PC-3 (cell line): ENCODE data around the gene SGMS1. TPM values are rescaled to one million over a fixed set of nuclear protein-coding genes. Genes with fewer than 3 reads are reported as not detected.
A peak's percentile ranks its signal among the peaks of the same experiment; 100 is the strongest.

Experiments
- ATAC-seq: fragments of 200-7000 bp; cut with Tn5 transposase; 2 replicates; pipeline ENCODE4 v1.9.1; 2020; ENCODE audit warnings: mild to moderate bottlenecking, moderate library complexity
- BruUV-seq: library from RNA; stranded (reverse); fragments of 400-500 nt; replicated peaks from 2 replicates; lab custom pipeline; 2021; lab: Mats Ljungman, UMichigan
- CTCF ChIA-PET: fragments of 300-600 bp; sonication (Branson Sonifier 250); formaldehyde crosslinking; loops from one replicate; lab custom pipeline; 2022; ENCODE audit warnings: antibody characterized with exemption; lab: Charles Lee
- POLR2A ChIA-PET: fragments of 300-600 bp; sonication (Branson Sonifier 250); formaldehyde crosslinking; loops from one replicate; lab custom pipeline; 2022; ENCODE audit warnings: antibody characterized with exemption; ENCODE audit not compliant: unreplicated experiment; lab: Charles Lee
- DNase-seq: peaks from one replicate; pipeline ENCODE4 v3.0.0-alpha.2; 2015
- H2AFZ ChIP-seq: fragments of 300-600 bp; sonication (generic); 2 replicates; pipeline ENCODE4 v1.6.0; 2016; ENCODE audit warnings: antibody characterized with exemption, low read length
- H3F3A ChIP-seq: fragments of 300-600 bp; sonication (generic); one replicate; pipeline ENCODE4 v1.6.0; 2017; ENCODE audit warnings: antibody characterized with exemption, low read length, control low read depth, mild to moderate bottlenecking; ENCODE audit not compliant: unreplicated experiment
- H3K27ac ChIP-seq: fragments of 300-600 bp; sonication (generic); 2 replicates; pipeline ENCODE4 v1.5.1; 2016; ENCODE audit warnings: mild to moderate bottlenecking, low read length
- H3K27me3 ChIP-seq: fragments of 300-600 bp; sonication (generic); 2 replicates; pipeline ENCODE4 v1.6.1; 2016; ENCODE audit warnings: low read length, mixed read lengths
- H3K36me3 ChIP-seq: fragments of 300-600 bp; sonication (generic); 2 replicates; pipeline ENCODE4 v1.6.1; 2016; ENCODE audit warnings: low read depth, mixed run types, low read length, mixed read lengths
- H3K4me1 ChIP-seq: fragments of 300-600 bp; sonication (generic); 2 replicates; pipeline ENCODE4 v1.5.1; 2016; ENCODE audit warnings: low read length; ENCODE audit not compliant: insufficient read depth
- H3K4me2 ChIP-seq: fragments of 300-600 bp; sonication (generic); 2 replicates; pipeline ENCODE4 v1.6.0; 2016; ENCODE audit warnings: low read length
- H3K4me3 ChIP-seq: fragments of 300-600 bp; sonication (generic); 2 replicates; pipeline ENCODE4 v1.5.1; 2016; ENCODE audit warnings: mild to moderate bottlenecking, low read length, mixed read lengths
- H3K79me2 ChIP-seq: fragments of 300-600 bp; sonication (generic); 2 replicates; pipeline ENCODE4 v1.6.1; 2017; ENCODE audit warnings: low read length, mixed read lengths
- H3K9ac ChIP-seq: fragments of 300-600 bp; sonication (generic); 2 replicates; pipeline ENCODE4 v1.6.0; 2016; ENCODE audit warnings: mild to moderate bottlenecking, low read length
- H3K9me2 ChIP-seq: fragments of 300-600 bp; sonication (generic); replicated peaks from 2 replicates; pipeline ENCODE4 v1.6.1; 2016; ENCODE audit warnings: mixed run types, low read length, mixed read lengths
- H3K9me3 ChIP-seq: fragments of 300-600 bp; sonication (generic); 2 replicates; pipeline ENCODE4 v1.6.1; 2016; ENCODE audit warnings: low read length, mixed read lengths
- H4K20me1 ChIP-seq: fragments of 300-600 bp; sonication (generic); 2 replicates; pipeline ENCODE4 v1.6.1; 2016; ENCODE audit warnings: low read length, mixed read lengths
- CTCF ChIP-seq: fragments of 300-600 bp; sonication (generic); conservative IDR thresholded peaks from 2 replicates; pipeline ENCODE4 v1.5.1; 2017; ENCODE audit warnings: antibody characterized with exemption, low read depth, mild to moderate bottlenecking, low read length
- EZH2 ChIP-seq: fragments of 300-600 bp; sonication (generic); IDR thresholded peaks from one replicate; pipeline ENCODE4 v1.6.1; 2017; ENCODE audit warnings: antibody characterized with exemption, mild to moderate bottlenecking, low read length; ENCODE audit not compliant: unreplicated experiment
- EZH2phosphoT487 ChIP-seq: fragments of 300-600 bp; sonication (generic); IDR thresholded peaks from 2 replicates; pipeline ENCODE4 v1.6.1; 2018; ENCODE audit warnings: mild to moderate bottlenecking, antibody characterized with exemption, low read length, borderline replicate concordance
- intact Hi-C: fragments of 100-400 bp; cut with micrococcal nuclease; formaldehyde crosslinking; loops from 2 replicates; pipeline ENCODE4 v1.9.0; 2023
- total RNA-seq: library from RNA; depleted of rRNA; stranded (reverse); fragments of >200 nt; gene quantifications from 2 replicates; pipeline ENCODE4 v1.2.3, GENCODE V29; 2014

Gene SGMS1
- total RNA-seq, 1 experiment from 2014 or later = 61.4 TPM

GRCh38 chr10:50651808-50652207, 28.1 kb upstream of the SGMS1 start:
- Histone ChIP-seq H3K9me3 (no peaks in the 10 kb centered on the region), H4K20me1 (no peaks in the 10 kb centered on the region), H3K4me1 (0 out of 2 replicates have a peak, but pooled peaks cover 3% of the 10 kb centered on the region), H3K4me2 (no peak overlapping the region), H3F3A (no peaks in the 10 kb centered on the region), H3K27me3 (0 out of 2 replicates have a peak, but pooled peaks cover 3% of the 10 kb centered on the region), H3K36me3 (no peaks in the 10 kb centered on the region), H3K9ac (no peak overlapping the region), H3K27ac (no peak overlapping the region), H3K79me2 (no peaks in the 10 kb centered on the region), H3K4me3 (no peak overlapping the region), H3K9me2 (no peaks in the 10 kb centered on the region), H2AFZ (0 out of 2 replicates have a peak overlapping the region, but pooled peaks have one; percentile 2)
- intact Hi-C loops = loop anchor here (2.0 to 10.0 kb wide), 2 partner anchors 99 to 427 kb away; no protein-coding TSS in a partner anchor
- POLR2A ChIA-PET = interaction anchor here (0.6 kb wide), 2 partner anchors 27 to 47 kb away, joined by 3 read pairs; no protein-coding TSS in a partner anchor
- CTCF ChIA-PET = no interaction called here
- no peak for TF ChIP-seq CTCF
- no peak for TF ChIP-seq EZH2
- no peak for TF ChIP-seq EZH2phosphoT487
- ATAC-seq (no peak), DNase-seq (no peak)
- no TSS peak for BruUV-seq

- intact Hi-C loops = loop anchor here (10.0 kb wide), 1 partner anchor 426 kb away; no protein-coding TSS in a partner anchor
- ChIA-PET CTCF (no interaction called here), POLR2A (no interaction called here)
- H3K4me1 ChIP-seq = peaks cover 4% of the 10 kb centered on the region; the same call in 1 of the 2 replicates
- BruUV-seq = no TSS peak
- H3K27me3 ChIP-seq = 0 out of 2 replicates have a peak, but pooled peaks cover 3% of the 10 kb centered on the region
- TF ChIP-seq CTCF = no peak
- no peak for TF ChIP-seq EZH2phosphoT487
- TF ChIP-seq EZH2 = no peak
- no peak overlapping the region for H2AFZ ChIP-seq
- H3K79me2 ChIP-seq = no peaks in the 10 kb centered on the region
- 0 out of 2 replicates have a peak, but pooled peaks cover 4% of the 10 kb centered on the region for H3K9me2 ChIP-seq
- DNase-seq (no peak), ATAC-seq (no peak)
- no peaks in the 10 kb centered on the region for H4K20me1 ChIP-seq
- H3K9ac ChIP-seq = no peak overlapping the region
- no peaks in the 10 kb centered on the region for H3F3A ChIP-seq
- no peak overlapping the region for H3K27ac ChIP-seq
- H3K36me3 ChIP-seq = no peaks in the 10 kb centered on the region
- H3K4me2 ChIP-seq = no peak overlapping the region
- H3K9me3 ChIP-seq = no peaks in the 10 kb centered on the region
- no peak overlapping the region for H3K4me3 ChIP-seq
Measured at GRCh38 chr10:50650481-50650880, 26.7 kb upstream of the SGMS1 start.

GRCh38 chr10:50648935-50649227, 25.1 kb upstream of the SGMS1 start:
- peaks cover 8% of the 10 kb centered on the region for H3K4me1 ChIP-seq
- no peaks in the 10 kb centered on the region for H3F3A ChIP-seq
- no peaks in the 10 kb centered on the region for H3K79me2 ChIP-seq
- no peak overlapping the region for H3K27ac ChIP-seq
- no peaks in the 10 kb centered on the region for H3K27me3 ChIP-seq
- no peaks in the 10 kb centered on the region for H4K20me1 ChIP-seq
- POLR2A ChIA-PET = no interaction called here
- H2AFZ ChIP-seq = no peak overlapping the region
- no peaks in the 10 kb centered on the region for H3K9me3 ChIP-seq
- ATAC-seq (no peak), DNase-seq (no peak)
- intact Hi-C loops = no loop called here
- no TSS peak for BruUV-seq
- H3K9ac ChIP-seq = no peak overlapping the region
- H3K36me3 ChIP-seq = no peaks in the 10 kb centered on the region
- 0 out of 2 replicates have a peak, but pooled peaks cover 4% of the 10 kb centered on the region for H3K9me2 ChIP-seq
- TF ChIP-seq EZH2 (no peak), EZH2phosphoT487 (no peak)
- no peak overlapping the region for H3K4me2 ChIP-seq
- no peak overlapping the region for H3K4me3 ChIP-seq
- CTCF ChIA-PET = no interaction called here
